Psoas muscle (tissue), 8 donors: ENCODE results near the gene CD226. TPM values are rescaled to one million over a fixed set of nuclear protein-coding genes. Genes with fewer than 3 reads are reported as not detected.
"Not testable (repeated sequence)": the region's sequence is repeated elsewhere in the genome, so short reads cannot be mapped to it uniquely, and the experiment has no call there.

Source experiments
- ATAC-seq, 4 donors: fragments of 200-7000 bp; cut with Tn5 transposase; one replicate each; pipeline ENCODE4 v1.9.1; 2020; ENCODE audit warnings: moderate library complexity in 3 of 4, mild to moderate bottlenecking in 2 of 4
- DNase-seq, 2 donors: peaks; one replicate each; pipeline ENCODE4 v3.0.0-alpha.2; 2020
- H3K27ac ChIP-seq: fragments of 200-600 bp; one replicate; pipeline ENCODE4 v1.8.0; 2022
- H3K27me3 ChIP-seq, 3 donors: fragments of 200-600 bp in 1 of 3; one replicate each; pipeline versions ENCODE4 v1.6.1 to v1.8.0; 2013 to 2022; ENCODE audit warnings: low read length in 2 of 3, mild to moderate bottlenecking in 2 of 3, moderate library complexity in 1 of 3; ENCODE audit not compliant: insufficient read depth in 3 of 3
- H3K36me3 ChIP-seq, 2 donors: fragments of 200-600 bp in 1 of 2; one replicate each; pipeline versions ENCODE4 v1.6.1 to v1.8.0; 2013 to 2022; ENCODE audit warnings: low read depth in 1 of 2, mild to moderate bottlenecking in 1 of 2, moderate library complexity in 1 of 2; ENCODE audit not compliant: insufficient read depth in 1 of 2
- H3K4me1 ChIP-seq: fragments of 200-600 bp; one replicate; pipeline ENCODE4 v1.8.0; 2022
- H3K4me3 ChIP-seq: fragments of 200-600 bp; one replicate; pipeline ENCODE4 v1.8.0; 2022; ENCODE audit warnings: mild to moderate bottlenecking
- H3K9me3 ChIP-seq: fragments of 200-600 bp; one replicate; pipeline ENCODE4 v1.8.0; 2022
- WGBS, 3 donors: extraction: QIAGEN DNeasy Blood & Tissue Kit; methylation state at CpG; one replicate each; pipeline versions ENCODE4 v1.1.6 to v1.1.7; 2013; 5-methylcytosine and 5-hydroxymethylcytosine counted together
- intact Hi-C, 2 donors: fragments of 100-400 bp; cut with DNase I; formaldehyde crosslinking; loops; one replicate each; pipeline versions ENCODE4 v1.11.0 to v1.14.2; 2022
- polyA plus RNA-seq, 3 donors: library from polyadenylated mRNA; stranded (reverse); fragments of 200-250 nt; gene quantifications; one replicate each; pipeline ENCODE4 v1.2.3, GENCODE V29; 2013
- total RNA-seq, 4 donors: library from RNA; stranded (reverse); fragmentation: NEBNext Ultra II Directional in 2 of 4; extraction: Animal tissue kit (Norgen Biotek cat#: 25700) in 2 of 4; gene quantifications; one replicate each; pipeline versions ENCODE4 v1.2.1 to v1.2.4, GENCODE V29; 2021 to 2023
- TF ChIP-seq, protein P1 (sequence below): fragments of 200-600 bp; IDR thresholded peaks from one replicate; pipeline ENCODE4 v1.8.0; 2022; ENCODE audit warnings: antibody characterized with exemption
- donor health status: healthy with polysubstance abuse.
- donor health status: DM: no; HTN: no; CAD: no; lungs with moderate emphysema.
- donor health status: Bipolar disorder and iron deficiency.
- donor health status: healthy.
- donor health status: DM: yes; HTN: yes; CAD: no.
- donor health status: DM: no; HTN: no; CAD: no.
- donor health status: DM: no; HTN: no; CAD: no.
- donor health status: DM: yes; HTN: yes; CAD: no.

Gene CD226
- total and polyA plus RNA-seq, 7 donors = 0.06 to 1.8 (median 0.27) TPM

DNA sequence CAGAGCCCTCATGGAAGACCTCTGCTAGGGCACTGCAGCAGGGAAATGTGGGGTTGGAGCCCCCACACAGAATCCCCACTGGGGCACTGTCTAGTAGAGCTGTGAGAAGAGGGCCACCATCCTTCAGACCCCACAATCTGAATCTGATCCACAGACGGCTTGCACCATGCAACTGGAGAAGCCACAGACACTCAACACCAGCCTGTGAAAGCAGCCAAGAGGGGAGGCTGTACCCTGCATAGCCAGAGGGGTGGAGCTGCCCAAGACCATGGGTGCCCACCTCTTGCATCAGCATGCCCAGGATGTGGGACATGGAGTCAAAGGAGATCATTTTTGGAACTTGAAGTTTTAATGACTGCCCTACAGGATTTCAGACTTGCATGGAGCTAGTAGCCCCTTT lies 6.5 kb downstream of the CD226 start:
- Histone ChIP-seq H3K27ac (no peak overlapping the region), H3K4me3 (no peak overlapping the region), H3K9me3 (no peaks in the 10 kb centered on the region), H3K27me3 (no peaks in the 10 kb centered on the region), H3K36me3 (no peaks in the 10 kb centered on the region), H3K4me1 (no peaks in the 10 kb centered on the region)
- WGBS, 3 donors = 74 to 95% (median 88%) methylated on average over 1 of the region's 1 CpG
- TF ChIP-seq, protein P1, sequence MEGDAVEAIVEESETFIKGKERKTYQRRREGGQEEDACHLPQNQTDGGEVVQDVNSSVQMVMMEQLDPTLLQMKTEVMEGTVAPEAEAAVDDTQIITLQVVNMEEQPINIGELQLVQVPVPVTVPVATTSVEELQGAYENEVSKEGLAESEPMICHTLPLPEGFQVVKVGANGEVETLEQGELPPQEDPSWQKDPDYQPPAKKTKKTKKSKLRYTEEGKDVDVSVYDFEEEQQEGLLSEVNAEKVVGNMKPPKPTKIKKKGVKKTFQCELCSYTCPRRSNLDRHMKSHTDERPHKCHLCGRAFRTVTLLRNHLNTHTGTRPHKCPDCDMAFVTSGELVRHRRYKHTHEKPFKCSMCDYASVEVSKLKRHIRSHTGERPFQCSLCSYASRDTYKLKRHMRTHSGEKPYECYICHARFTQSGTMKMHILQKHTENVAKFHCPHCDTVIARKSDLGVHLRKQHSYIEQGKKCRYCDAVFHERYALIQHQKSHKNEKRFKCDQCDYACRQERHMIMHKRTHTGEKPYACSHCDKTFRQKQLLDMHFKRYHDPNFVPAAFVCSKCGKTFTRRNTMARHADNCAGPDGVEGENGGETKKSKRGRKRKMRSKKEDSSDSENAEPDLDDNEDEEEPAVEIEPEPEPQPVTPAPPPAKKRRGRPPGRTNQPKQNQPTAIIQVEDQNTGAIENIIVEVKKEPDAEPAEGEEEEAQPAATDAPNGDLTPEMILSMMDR = no peak
- intact Hi-C loops = no loop called here
- DNase-seq = no peak
- ATAC-seq = no peak

DNA sequence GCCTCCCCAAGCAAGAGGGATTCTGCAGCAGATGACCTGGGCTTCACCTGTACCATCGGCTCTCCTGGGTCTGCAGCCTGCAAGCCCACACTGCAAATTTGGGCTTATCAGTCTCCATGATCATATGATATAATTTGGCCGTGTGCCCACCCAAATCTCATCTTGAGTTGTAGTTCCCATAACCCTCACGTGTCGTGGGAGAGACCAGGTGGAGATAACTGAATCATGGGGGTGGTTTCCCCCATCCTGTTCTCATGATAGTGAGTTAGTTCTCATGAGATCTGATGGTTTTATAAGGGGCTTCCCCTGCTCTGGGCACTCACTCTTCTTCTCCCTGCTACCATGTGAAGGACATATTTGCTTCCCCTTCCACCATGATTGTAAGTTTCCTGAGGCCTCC lies 7.9 kb downstream of the CD226 start:
- H3K4me3 ChIP-seq, H3K36me3 ChIP-seq, H3K27me3 ChIP-seq, DNase-seq, intact Hi-C loops, ATAC-seq, H3K27ac ChIP-seq, H3K9me3 ChIP-seq, H3K4me1 ChIP-seq: not testable (repeated sequence)
- WGBS, 3 donors = 87 to 92% (median 90%) methylated on average over 4 of the region's 4 CpGs

DNA sequence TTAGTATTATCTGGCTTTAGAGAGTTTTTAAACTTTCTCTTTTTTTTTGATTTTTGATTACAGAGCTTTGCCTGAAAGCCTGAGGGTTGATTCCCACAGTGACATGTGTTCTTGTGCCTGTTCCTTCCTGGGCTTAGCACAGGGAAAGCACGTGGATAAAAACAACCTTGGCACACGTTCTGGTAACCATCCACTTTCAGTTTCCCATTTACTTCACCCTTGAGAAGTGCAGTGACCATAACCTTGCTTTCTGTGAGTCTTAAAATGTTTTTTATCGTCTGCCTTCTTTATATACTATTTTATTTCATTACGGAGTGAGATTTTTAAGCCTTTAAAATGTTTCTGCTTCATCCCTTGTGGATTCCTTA lies 11.5 kb downstream of the CD226 start:
- Histone ChIP-seq H3K36me3 (no peaks in the 10 kb centered on the region), H3K27me3 (no peaks in the 10 kb centered on the region), H3K4me3 (no peak overlapping the region), H3K27ac (no peak overlapping the region), H3K9me3 (no peaks in the 10 kb centered on the region), H3K4me1 (no peaks in the 10 kb centered on the region)
- 43 to 46% (median 44%) methylated on average over 4 of the region's 4 CpGs for WGBS, 3 donors
- TF ChIP-seq, protein P1 = no peak
- ATAC-seq = no peak
- DNase-seq = no peak
- intact Hi-C loops = no loop called here

DNA sequence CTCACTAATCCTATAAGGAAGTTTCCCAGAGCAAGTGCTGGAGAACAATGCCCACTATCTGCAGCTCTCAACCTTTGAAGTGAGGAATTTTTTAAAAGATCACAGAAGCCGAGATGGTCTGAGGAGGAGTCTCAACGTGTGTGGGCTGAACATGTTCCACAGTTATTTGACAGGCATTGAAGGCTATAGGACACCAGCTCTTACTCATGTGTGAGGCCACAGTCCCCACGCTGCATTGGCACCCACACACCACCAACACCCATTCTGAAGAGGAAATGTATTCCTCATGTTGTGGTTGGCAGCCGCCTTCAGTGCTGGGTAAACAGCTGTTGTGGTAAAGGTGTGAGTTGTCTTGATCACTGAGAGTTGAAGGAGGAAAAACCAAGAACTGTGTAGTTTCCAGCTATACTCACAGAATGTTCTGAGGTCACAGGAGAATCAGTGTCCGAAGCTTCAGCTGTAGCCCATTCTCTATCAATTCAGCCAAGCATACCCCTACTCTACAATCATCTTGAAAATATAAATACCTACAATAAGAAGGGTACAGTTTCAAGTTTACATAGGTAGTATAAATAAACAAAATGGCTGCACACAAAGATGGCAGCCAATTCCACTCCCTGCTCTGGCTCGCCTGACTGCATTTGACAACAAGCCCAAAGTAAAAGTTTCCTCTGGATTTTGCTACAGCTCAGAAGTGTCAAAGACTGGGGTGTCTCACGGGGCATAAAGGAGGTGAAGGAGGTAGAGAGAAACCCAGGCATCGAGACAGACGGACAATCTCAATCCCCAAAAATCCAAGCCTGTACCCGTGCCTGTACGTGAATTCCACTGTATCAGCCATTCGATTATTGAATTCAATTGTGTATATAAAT lies 12.1 kb downstream of the CD226 start:
- DNase-seq (no peak), ATAC-seq (no peak)
- Histone ChIP-seq H3K4me1 (no peaks in the 10 kb centered on the region), H3K4me3 (no peak overlapping the region), H3K27me3 (no peaks in the 10 kb centered on the region), H3K9me3 (no peaks in the 10 kb centered on the region), H3K36me3 (no peaks in the 10 kb centered on the region), H3K27ac (no peak overlapping the region)
- WGBS, 3 donors = 85 to 90% (median 87%) methylated on average over 12 of the region's 12 CpGs
- intact Hi-C loops = no loop called here
- TF ChIP-seq, protein P1 = no peak

DNA sequence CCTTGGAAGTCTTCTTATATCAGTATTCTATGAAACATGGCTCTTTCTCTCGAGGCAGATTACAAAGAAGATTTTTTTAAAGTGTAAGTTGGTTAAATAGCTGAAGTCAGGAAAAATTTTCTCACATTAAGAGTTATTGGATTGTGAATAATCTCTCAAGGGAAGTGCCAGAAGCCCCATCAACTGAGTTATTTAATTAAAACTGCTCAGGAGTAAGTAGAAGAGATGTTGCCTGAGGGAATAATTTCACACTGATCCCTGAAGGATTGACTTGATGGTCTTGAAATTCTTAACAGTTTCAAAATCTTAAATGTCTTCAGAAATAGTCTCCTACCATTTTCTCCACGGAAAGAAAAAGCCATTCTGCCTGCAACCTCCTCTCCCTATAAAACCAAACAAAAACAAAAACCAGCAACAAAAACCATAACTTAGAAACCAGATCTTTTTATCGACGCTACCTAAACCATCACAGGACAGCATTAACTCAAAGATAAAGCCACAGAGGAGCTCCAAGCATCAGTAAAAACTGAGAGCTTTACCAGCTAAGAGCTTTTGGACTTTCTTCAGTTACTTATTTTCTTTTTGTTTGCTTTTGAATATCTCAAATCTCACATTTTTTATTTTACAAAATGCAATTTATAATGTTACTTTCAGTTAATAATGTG lies 12.9 kb downstream of the CD226 start:
- H3K9me3 ChIP-seq = no peaks in the 10 kb centered on the region
- TF ChIP-seq, protein P1 = no peak
- no peaks in the 10 kb centered on the region for H3K27me3 ChIP-seq
- H3K36me3 ChIP-seq = no peaks in the 10 kb centered on the region
- H3K4me1 ChIP-seq = no peaks in the 10 kb centered on the region
- intact Hi-C loops = no loop called here
- no peak overlapping the region for H3K4me3 ChIP-seq
- ATAC-seq = no peak
- 76 to 84% (median 76%) methylated on average over 4 of the region's 4 CpGs for WGBS, 3 donors
- H3K27ac ChIP-seq = no peak overlapping the region
- no peak for DNase-seq
